ENCODE measurements around the gene FARSB.

The FARSB gene

GRCh38 chr2:222615320-222615719 lies 40.6 kb downstream of the FARSB start:
- Histone ChIP-seq H2BK120ac (ENCODE audit: insufficient read depth, low read length, poor library complexity) (no peak overlapping the region), H2AK5ac (ENCODE audit: low read length) (no peak overlapping the region), H3K27ac (ENCODE audit: low read depth, low read length) (no peak overlapping the region), H3K36me3 (ENCODE audit: control insufficient read depth in 1 of 2, insufficient read depth in 2 of 2, low read length in 2 of 2) (peaks cover 3 to 5% of the 10 kb centered on the region in 2 experiments), H4K12ac (ENCODE audit: low read depth, low read length) (no peak overlapping the region), H3K79me1 (ENCODE audit: low read length) (no peaks in the 10 kb centered on the region), H2AFZ (ENCODE audit: insufficient read depth, low read length, poor library complexity) (no peak overlapping the region), H3K79me2 (ENCODE audit: control insufficient read depth, insufficient read depth, low read length, poor library complexity) (no peaks in the 10 kb centered on the region), H3K4me2 (ENCODE audit: low read length) (no peak overlapping the region), H3K14ac (ENCODE audit: low read length) (no peak overlapping the region), H3K27me3 (ENCODE audit: insufficient read depth, low read length) (no peaks in the 10 kb centered on the region), H2BK12ac (ENCODE audit: low read length) (no peak overlapping the region), H2BK5ac (ENCODE audit: low read depth, low read length, poor library complexity) (no peak overlapping the region), H4K8ac (ENCODE audit: low read depth, low read length) (no peak overlapping the region), H3K4me1 (ENCODE audit: control insufficient read depth in 1 of 2, insufficient read depth in 2 of 2, low read length in 2 of 2) (no peaks in the 10 kb centered on the region), H3K23ac (ENCODE audit: low read length) (no peak overlapping the region), H3K9me3 (ENCODE audit: insufficient read depth, low read depth, low read length) (no peaks in the 10 kb centered on the region), H3K4ac (ENCODE audit: low read depth, low read length) (no peak overlapping the region), H3K18ac (ENCODE audit: low read length) (no peak overlapping the region), H4K91ac (ENCODE audit: low read depth, low read length) (no peak overlapping the region), H3K4me3 (ENCODE audit: low read depth, low read length) (no peak overlapping the region), H3K9ac (ENCODE audit: low read length) (no peak overlapping the region)
- no peak for DNase-seq
- no CpG with 5 or more reads among the region's 2 CpGs for WGBS (ENCODE audit: extremely low coverage, insufficient coverage, insufficient read length)

GRCh38 chr2:222613715-222614331 lies 42.1 kb downstream of the FARSB start:
- Histone ChIP-seq H2BK120ac (ENCODE audit: insufficient read depth, low read length, poor library complexity) (no peak overlapping the region), H4K12ac (ENCODE audit: low read depth, low read length) (no peak overlapping the region), H4K91ac (ENCODE audit: low read depth, low read length) (no peak overlapping the region), H2AK5ac (ENCODE audit: low read length) (no peak overlapping the region), H3K27ac (ENCODE audit: low read depth, low read length) (no peak overlapping the region), H3K4me1 (ENCODE audit: control insufficient read depth in 1 of 2, insufficient read depth in 2 of 2, low read length in 2 of 2) (no peaks in the 10 kb centered on the region), H3K36me3 (ENCODE audit: control insufficient read depth in 1 of 2, insufficient read depth in 2 of 2, low read length in 2 of 2) (peaks cover 3% of the 10 kb centered on the region in 2 experiments), H3K14ac (ENCODE audit: low read length) (no peak overlapping the region), H3K79me2 (ENCODE audit: control insufficient read depth, insufficient read depth, low read length, poor library complexity) (no peaks in the 10 kb centered on the region), H2BK12ac (ENCODE audit: low read length) (no peak overlapping the region), H3K4me3 (ENCODE audit: low read depth, low read length) (no peak overlapping the region), H3K18ac (ENCODE audit: low read length) (no peak overlapping the region), H3K4ac (ENCODE audit: low read depth, low read length) (no peak overlapping the region), H2AFZ (ENCODE audit: insufficient read depth, low read length, poor library complexity) (no peak overlapping the region), H3K9ac (ENCODE audit: low read length) (no peak overlapping the region), H4K8ac (ENCODE audit: low read depth, low read length) (no peak overlapping the region), H3K27me3 (ENCODE audit: insufficient read depth, low read length) (no peaks in the 10 kb centered on the region), H3K9me3 (ENCODE audit: insufficient read depth, low read depth, low read length) (no peaks in the 10 kb centered on the region), H3K4me2 (ENCODE audit: low read length) (no peak overlapping the region), H3K23ac (ENCODE audit: low read length) (no peak overlapping the region), H2BK5ac (ENCODE audit: low read depth, low read length, poor library complexity) (no peak overlapping the region), H3K79me1 (ENCODE audit: low read length) (no peaks in the 10 kb centered on the region)
- DNase-seq: peak in 1 of 2 donors; percentile 62
- no CpG with 5 or more reads among the region's 3 CpGs for WGBS (ENCODE audit: extremely low coverage, insufficient coverage, insufficient read length)

- no peak overlapping the region for H2BK120ac ChIP-seq (ENCODE audit: insufficient read depth, low read length, poor library complexity)
- no CpG with 5 or more reads among the region's 4 CpGs for WGBS (ENCODE audit: extremely low coverage, insufficient coverage, insufficient read length)
- H3K14ac ChIP-seq (ENCODE audit: low read length): no peak overlapping the region
Measured at GRCh38 chr2:222611684-222612083, 44.2 kb downstream of the FARSB start.

GRCh38 chr2:222610746-222611145 lies 45.1 kb downstream of the FARSB start:
- Histone ChIP-seq H3K27me3 (ENCODE audit: insufficient read depth, low read length) (no peaks in the 10 kb centered on the region), H3K23ac (ENCODE audit: low read length) (no peak overlapping the region), H3K14ac (ENCODE audit: low read length) (no peak overlapping the region)

More at GRCh38 chr2:222611684-222612083, 44.2 kb downstream of the FARSB start:
- Histone ChIP-seq H3K27me3 (ENCODE audit: insufficient read depth, low read length) (no peaks in the 10 kb centered on the region), H3K9me3 (ENCODE audit: insufficient read depth, low read depth, low read length) (no peaks in the 10 kb centered on the region), H3K18ac (ENCODE audit: low read length) (no peak overlapping the region), H2AFZ (ENCODE audit: insufficient read depth, low read length, poor library complexity) (no peak overlapping the region), H3K4ac (ENCODE audit: low read depth, low read length) (no peak overlapping the region), H3K4me2 (ENCODE audit: low read length) (no peak overlapping the region), H3K27ac (ENCODE audit: low read depth, low read length) (no peak overlapping the region), H3K23ac (ENCODE audit: low read length) (no peak overlapping the region), H3K79me2 (ENCODE audit: control insufficient read depth, insufficient read depth, low read length, poor library complexity) (no peaks in the 10 kb centered on the region), H2AK5ac (ENCODE audit: low read length) (no peak overlapping the region), H4K12ac (ENCODE audit: low read depth, low read length) (no peak overlapping the region), H3K36me3 (ENCODE audit: control insufficient read depth in 1 of 2, insufficient read depth in 2 of 2, low read length in 2 of 2) (peaks cover 3% of the 10 kb centered on the region in 2 experiments), H2BK5ac (ENCODE audit: low read depth, low read length, poor library complexity) (no peak overlapping the region), H4K8ac (ENCODE audit: low read depth, low read length) (no peak overlapping the region), H3K9ac (ENCODE audit: low read length) (no peak overlapping the region), H2BK12ac (ENCODE audit: low read length) (no peak overlapping the region), H3K4me1 (ENCODE audit: control insufficient read depth in 1 of 2, insufficient read depth in 2 of 2, low read length in 2 of 2) (no peaks in the 10 kb centered on the region), H3K79me1 (ENCODE audit: low read length) (no peaks in the 10 kb centered on the region), H3K4me3 (ENCODE audit: low read depth, low read length) (no peak overlapping the region), H4K91ac (ENCODE audit: low read depth, low read length) (no peak overlapping the region)
- DNase-seq: no peak

More at GRCh38 chr2:222610746-222611145, 45.1 kb downstream of the FARSB start:
- H3K27ac ChIP-seq (ENCODE audit: low read depth, low read length): no peak overlapping the region
- H2AFZ ChIP-seq (ENCODE audit: insufficient read depth, low read length, poor library complexity): no peak overlapping the region
- H2BK5ac ChIP-seq (ENCODE audit: low read depth, low read length, poor library complexity): no peak overlapping the region
- H3K4me1 ChIP-seq (ENCODE audit: control insufficient read depth in 1 of 2, insufficient read depth in 2 of 2, low read length in 2 of 2): no peaks in the 10 kb centered on the region
- H3K4me2 ChIP-seq (ENCODE audit: low read length): no peak overlapping the region
- no peak overlapping the region for H2BK120ac ChIP-seq (ENCODE audit: insufficient read depth, low read length, poor library complexity)
- no peak overlapping the region for H3K18ac ChIP-seq (ENCODE audit: low read length)
- H4K8ac ChIP-seq (ENCODE audit: low read depth, low read length): no peak overlapping the region
- no peak overlapping the region for H2BK12ac ChIP-seq (ENCODE audit: low read length)
- DNase-seq: peak in 1 of 2 donors; percentile 9
- no peaks in the 10 kb centered on the region for H3K79me2 ChIP-seq (ENCODE audit: control insufficient read depth, insufficient read depth, low read length, poor library complexity)
- no peak overlapping the region for H4K12ac ChIP-seq (ENCODE audit: low read depth, low read length)
- H3K36me3 ChIP-seq (ENCODE audit: control insufficient read depth in 1 of 2, insufficient read depth in 2 of 2, low read length in 2 of 2): peaks cover 3% of the 10 kb centered on the region in 2 experiments
- H4K91ac ChIP-seq (ENCODE audit: low read depth, low read length): no peak overlapping the region
- H3K9ac ChIP-seq (ENCODE audit: low read length): no peak overlapping the region
- no peak overlapping the region for H3K4me3 ChIP-seq (ENCODE audit: low read depth, low read length)
- no peak overlapping the region for H3K4ac ChIP-seq (ENCODE audit: low read depth, low read length)
- no peaks in the 10 kb centered on the region for H3K9me3 ChIP-seq (ENCODE audit: insufficient read depth, low read depth, low read length)
- H3K79me1 ChIP-seq (ENCODE audit: low read length): no peaks in the 10 kb centered on the region
- no peak overlapping the region for H2AK5ac ChIP-seq (ENCODE audit: low read length)
- WGBS (ENCODE audit: extremely low coverage, insufficient coverage, insufficient read length): no CpG with 5 or more reads among the region's 1 CpG

Measured in trophoblast cell (in vitro differentiated cells and primary cell).